GM12878 (cell line): ENCODE data around the gene LHFPL4. TPM values are rescaled to one million over a fixed set of nuclear protein-coding genes. Genes with fewer than 3 reads are reported as not detected.

Source experiments
- ATAC-seq: fragments of 200-7000 bp; cut with Tn5 transposase; 3 replicates; pipeline ENCODE4 v1.9.1; 2020; ENCODE audit warnings: mild to moderate bottlenecking, moderate library complexity
- BruUV-seq: library from RNA; stranded (reverse); fragments of 400-500 nt; replicated peaks from 2 replicates; lab custom pipeline; 2021; lab: Mats Ljungman, UMichigan
- CTCF ChIA-PET: fragments of 300-600 bp; sonication (Branson Sonifier 250); formaldehyde crosslinking; extraction: SDS; loops from one replicate; lab custom pipeline; 2021; ENCODE audit warnings: inconsistent platforms; lab: Yijun Ruan, JAX
- POLR2A ChIA-PET: fragments of 350-600 bp; formaldehyde crosslinking; extraction: SDS; loops from one replicate; lab custom pipeline; 2021; ENCODE audit warnings: inconsistent platforms; lab: Charles Lee
- RAD21 ChIA-PET: fragments of 300-600 bp; sonication (Branson Sonifier 250); formaldehyde crosslinking; loops from one replicate; lab custom pipeline; 2023; ENCODE audit warnings: antibody characterized with exemption; ENCODE audit not compliant: unreplicated experiment; lab: Charles Lee
- SMC1A ChIA-PET: fragments of 300-600 bp; sonication (Branson Sonifier 250); formaldehyde crosslinking; loops from one replicate; lab custom pipeline; 2023; ENCODE audit not compliant: unreplicated experiment, uncharacterized antibody; lab: Charles Lee
- DNase-seq: peaks from one replicate; pipeline ENCODE4 v3.0.0-alpha.2; 2011; ENCODE audit warnings: low read depth, low spot score
- FAIRE-seq: peaks from 3 replicates; lab custom pipeline; 2011; peaks lifted over from hg19 to GRCh38; lab: Jason Lieb, UNC
- H2AFZ ChIP-seq: 2 replicates; pipeline ENCODE4 v1.6.0; 2011; ENCODE audit warnings: low read depth, low read length, control low read depth; ENCODE audit not compliant: control insufficient read depth
- H3K27ac ChIP-seq: 2 replicates; pipeline ENCODE4 v1.5.1; 2011; ENCODE audit warnings: control low read depth; ENCODE audit not compliant: control insufficient read depth, insufficient read depth
- H3K27me3 ChIP-seq, 2 experiments: replicated peaks in 1 of 2; 2 replicates each; pipeline versions ENCODE4 v1.6.0 to v1.6.1; 2011; ENCODE audit warnings: low read length in 1 of 2; ENCODE audit not compliant: control insufficient read depth in 2 of 2, insufficient read depth in 2 of 2
- H3K36me3 ChIP-seq, 2 experiments: 2 replicates each; pipeline ENCODE4 v1.5.1; 2011; ENCODE audit warnings: low read length in 1 of 2; ENCODE audit not compliant: control insufficient read depth in 2 of 2, insufficient read depth in 2 of 2
- H3K4me1 ChIP-seq: 2 replicates; pipeline ENCODE4 v1.6.1; 2011; ENCODE audit warnings: mild to moderate bottlenecking, low read length, moderate library complexity, mixed read lengths; ENCODE audit not compliant: control insufficient read depth, insufficient read depth
- H3K4me2 ChIP-seq: 2 replicates; pipeline ENCODE4 v1.6.0; 2011; ENCODE audit warnings: control low read depth; ENCODE audit not compliant: control insufficient read depth, insufficient read depth
- H3K4me3 ChIP-seq: fragments of 200-600 bp; sonication (generic); 2 replicates; pipeline ENCODE4 v1.5.1; 2016
- H3K79me2 ChIP-seq: 2 replicates; pipeline ENCODE4 v1.6.0; 2011; ENCODE audit warnings: low read length; ENCODE audit not compliant: control insufficient read depth, insufficient read depth
- H3K9ac ChIP-seq: 2 replicates; pipeline ENCODE4 v1.8.0; 2011; ENCODE audit warnings: low read length, control low read depth, mixed read lengths; ENCODE audit not compliant: control insufficient read depth, insufficient read depth
- H3K9me3 ChIP-seq: replicated peaks from 3 replicates; pipeline ENCODE4 v1.5.1; 2011; ENCODE audit warnings: mild to moderate bottlenecking, low read length; ENCODE audit not compliant: control insufficient read depth, insufficient read depth
- H4K20me1 ChIP-seq: 2 replicates; pipeline ENCODE4 v1.6.0; 2011; ENCODE audit not compliant: control insufficient read depth, insufficient read depth
- CREM ChIP-seq: IDR thresholded peaks from 2 replicates; pipeline ENCODE4 v1.6.1; 2014; ENCODE audit warnings: antibody characterized with exemption, low read depth
- GATAD2B ChIP-seq: fragments of 450-650 bp; conservative IDR thresholded peaks from 2 replicates; pipeline ENCODE4 v1.6.1; 2017; ENCODE audit warnings: low read depth, mild to moderate bottlenecking, moderate library complexity
- MEF2A ChIP-seq: IDR thresholded peaks from 2 replicates; pipeline ENCODE4 v1.6.1; 2011; ENCODE audit warnings: low read depth, mild to moderate bottlenecking, low read length, moderate library complexity; ENCODE audit not compliant: insufficient read depth
- MEF2B ChIP-seq: fragments of 450-650 bp; IDR thresholded peaks from 2 replicates; pipeline ENCODE4 v1.6.1; 2018; ENCODE audit warnings: mild to moderate bottlenecking, moderate library complexity; ENCODE audit not compliant: partially characterized antibody, poor library complexity, severe bottlenecking
- YY1 ChIP-seq: IDR thresholded peaks from 2 replicates; pipeline ENCODE4 v1.6.1; 2011; ENCODE audit warnings: low read depth, mild to moderate bottlenecking, low read length
- WGBS: methylation state at CpG from one replicate; pipeline ENCODE4 v1.1.6; 2016; ENCODE audit warnings: low lambda C conversion rate; ENCODE audit not compliant: insufficient replicate concordance, insufficient coverage; ENCODE audit errors: missing lambda C conversion rate; 5-methylcytosine and 5-hydroxymethylcytosine counted together
- in situ Hi-C: fragments of 300-500 bp; cut with MboI; formaldehyde crosslinking; loops from 9 replicates; pipeline ENCODE4 v1.14.3; 2018; ENCODE audit warnings: mixed read lengths
- intact Hi-C: fragments of 100-400 bp; cut with micrococcal nuclease; formaldehyde crosslinking; loops from one replicate; pipeline ENCODE4 v1.14.2; 2022; ENCODE audit not compliant: unreplicated experiment
- polyA plus RNA-seq, 11 experiments: library from polyadenylated mRNA; depleted of rRNA in 4 of 11; unstranded in 6 of 11; stranded (reverse) in 5 of 11; fragments of >200 nt; fragmentation: Nextera tagmentation in 4 of 11; fragmentation: Illumina TruSeq in 1 of 11; extraction: Ambion mirVana in 4 of 11; extraction: Trizol in 1 of 11; gene quantifications; 1 replicate in 1 of 11; 2 replicates in 10 of 11; pipeline versions ENCODE4 v1.2.1 to v1.2.3, GENCODE V29; 2011 to 2016; ENCODE audit warnings: inconsistent platforms in 2 of 11, missing spikeins in 2 of 11, low read depth in 1 of 11
- total RNA-seq, 4 experiments: library from RNA; depleted of rRNA in 3 of 4; stranded (reverse); fragments of >200 nt in 3 of 4; fragmentation: Illumina TruSeq in 1 of 4; extraction: Trizol in 1 of 4; gene quantifications; 2 replicates each; pipeline versions ENCODE4 v1.2.1 to v1.2.3, GENCODE V29; 2013 to 2021
- TF ChIP-seq, protein P1 (sequence below): IDR thresholded peaks from 2 replicates; pipeline ENCODE4 v1.6.1; 2011; ENCODE audit warnings: borderline replicate concordance, low read depth, mild to moderate bottlenecking, moderate library complexity, low read length; ENCODE audit not compliant: insufficient read depth, poor library complexity, severe bottlenecking

LHFPL4 gene
- total and polyA plus RNA-seq, 10 of the 15 experiments (the other 5 are each of a cell fraction or from before 2014, with no cell fraction given), result 0.05 to 0.15 TPM; not detected in 8

DNA sequence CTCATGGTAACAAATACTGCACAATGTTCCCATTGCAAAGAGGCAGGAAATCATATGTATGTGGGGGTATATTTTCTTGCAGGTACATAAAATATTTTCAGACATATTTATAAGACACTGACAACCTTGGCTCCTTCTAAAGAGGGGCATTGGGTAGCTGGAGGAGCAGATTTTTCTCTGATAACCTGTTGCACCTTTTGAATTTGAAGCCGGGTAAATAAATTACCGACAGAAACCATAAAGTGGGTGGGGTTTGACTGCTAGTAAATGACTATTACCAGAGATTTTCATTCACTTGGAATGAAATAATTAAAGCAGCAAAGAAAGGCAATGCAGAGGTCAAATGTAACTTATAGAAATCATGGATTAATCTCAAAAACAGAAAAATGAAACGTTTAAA lies 19.2 kb downstream of the LHFPL4 start:
- DNase-seq (no peak), ATAC-seq (no peak), FAIRE-seq (no peak)
- Histone ChIP-seq H3K27ac (no peak overlapping the region), H4K20me1 (no peaks in the 10 kb centered on the region), H3K79me2 (no peaks in the 10 kb centered on the region), H3K27me3 (0 out of 4 replicates have a peak, but pooled peaks cover 2 to 4% of the 10 kb centered on the region in 2 experiments), H2AFZ (no peak overlapping the region), H3K9me3 (no peaks in the 10 kb centered on the region), H3K36me3 (no peaks in the 10 kb centered on the region), H3K9ac (no peak overlapping the region), H3K4me2 (no peak overlapping the region), H3K4me3 (no peak overlapping the region), H3K4me1 (no peaks in the 10 kb centered on the region)
- ChIA-PET SMC1A (no interaction called here), CTCF (interaction anchor here (1.2 kb wide), 1 partner anchor 31 kb away, joined by 4 read pairs; no protein-coding TSS in a partner anchor), RAD21 (no interaction called here), POLR2A (no interaction called here)
- in situ Hi-C loops, result no loop called here
- 23% methylated on average over 3 of the region's 3 CpGs for WGBS
- BruUV-seq, result no TSS peak
- intact Hi-C loops, result no loop called here
- TF ChIP-seq CREM, result no peak
- TF ChIP-seq YY1, result no peak

DNA sequence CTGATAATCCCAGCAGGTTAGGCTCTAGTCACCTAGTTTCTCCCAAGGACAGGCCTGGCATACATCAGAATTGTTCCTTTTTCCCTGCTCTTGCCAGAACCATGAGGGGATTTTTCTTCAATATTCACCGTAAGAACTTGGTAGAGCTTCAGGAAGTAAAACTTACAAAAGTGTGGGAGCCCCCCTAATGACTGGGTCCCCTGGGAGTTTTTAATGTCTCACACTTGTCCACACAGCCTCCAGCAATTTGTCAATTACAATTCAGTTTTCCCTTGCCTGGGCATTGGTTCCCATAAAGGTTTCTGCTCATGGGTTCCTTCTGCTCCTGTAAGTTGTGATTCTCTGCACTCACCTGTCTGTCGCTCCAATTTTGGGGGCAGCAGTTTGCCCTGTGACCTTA lies 28.5 kb downstream of the LHFPL4 start:
- ChIA-PET POLR2A (no interaction called here), SMC1A (no interaction called here), CTCF (no interaction called here), RAD21 (no interaction called here)
- ATAC-seq (no peak), DNase-seq (no peak), FAIRE-seq (no peak)
- Histone ChIP-seq H3K9ac (no peak overlapping the region), H3K79me2 (no peaks in the 10 kb centered on the region), H3K27me3 (no peaks in the 10 kb centered on the region), H4K20me1 (no peaks in the 10 kb centered on the region), H3K4me3 (no peak overlapping the region), H3K4me1 (no peaks in the 10 kb centered on the region), H3K4me2 (no peak overlapping the region), H3K27ac (no peak overlapping the region), H3K36me3 (no peaks in the 10 kb centered on the region), H2AFZ (no peak overlapping the region), H3K9me3 (no peaks in the 10 kb centered on the region)
- intact Hi-C loops, result no loop called here
- WGBS, result 42% methylated on average over 2 of the region's 2 CpGs
- in situ Hi-C loops, result no loop called here
- BruUV-seq, result no TSS peak
- TF ChIP-seq MEF2B, result peak; percentile 92
- TF ChIP-seq GATAD2B, result 0 out of 2 replicates have a peak, but pooled peaks have one; percentile 40
- TF ChIP-seq MEF2A, result no peak
- TF ChIP-seq, protein P1, sequence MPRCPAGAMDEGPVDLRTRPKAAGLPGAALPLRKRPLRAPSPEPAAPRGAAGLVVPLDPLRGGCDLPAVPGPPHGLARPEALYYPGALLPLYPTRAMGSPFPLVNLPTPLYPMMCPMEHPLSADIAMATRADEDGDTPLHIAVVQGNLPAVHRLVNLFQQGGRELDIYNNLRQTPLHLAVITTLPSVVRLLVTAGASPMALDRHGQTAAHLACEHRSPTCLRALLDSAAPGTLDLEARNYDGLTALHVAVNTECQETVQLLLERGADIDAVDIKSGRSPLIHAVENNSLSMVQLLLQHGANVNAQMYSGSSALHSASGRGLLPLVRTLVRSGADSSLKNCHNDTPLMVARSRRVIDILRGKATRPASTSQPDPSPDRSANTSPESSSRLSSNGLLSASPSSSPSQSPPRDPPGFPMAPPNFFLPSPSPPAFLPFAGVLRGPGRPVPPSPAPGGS, result peak; percentile 18
- TF ChIP-seq, all 136 proteins: peak for 3
